ENCODE data around the gene SNTB2.

- TF ChIP-seq POLR2A (IDR thresholded peaks at IDR 0.05), result no peak
- no peak for TF ChIP-seq CTCF (IDR thresholded peaks at IDR 0.05)
- TF ChIP-seq EP300 (IDR thresholded peaks at IDR 0.05), result no peak
Observed at GRCh38 chr16:69217433-69217832, 30.5 kb downstream of the SNTB2 start.
